ENCODE results near the gene THY1. TPM values are rescaled to one million over a fixed set of nuclear protein-coding genes. Genes with fewer than 3 reads are reported as not detected.

Gene THY1
- total RNA-seq, 1 donor from 2014 or later: 75.4 TPM

GRCh38 chr11:119432484-119433357, 9.7 kb upstream of the THY1 start:
- peaks cover 4% of the 10 kb centered on the region for H3K9me3 Mint-ChIP-seq
- DNase-seq (ENCODE audit: low read depth, low spot score): no peak
- H3K4me1 Mint-ChIP-seq: peaks cover 29% of the 10 kb centered on the region
- no peak for TF ChIP-seq CTCF (conservative IDR thresholded peaks at IDR 0.05)
- H3K27ac Mint-ChIP-seq (ENCODE audit: unreplicated experiment): no peak overlapping the region
- H3K36me3 Mint-ChIP-seq (ENCODE audit: low read depth): no peaks in the 10 kb centered on the region
- no peak overlapping the region for H3K4me3 Mint-ChIP-seq
- H3K27me3 Mint-ChIP-seq (ENCODE audit: low read depth): peaks cover 42% of the 10 kb centered on the region

GRCh38 chr11:119431523-119431922, 8.6 kb upstream of the THY1 start:
- H3K9me3 Mint-ChIP-seq: peaks cover 2% of the 10 kb centered on the region
- H3K4me3 Mint-ChIP-seq: no peak overlapping the region
- DNase-seq (ENCODE audit: low read depth, low spot score): no peak
- H3K36me3 Mint-ChIP-seq (ENCODE audit: low read depth): no peaks in the 10 kb centered on the region
- H3K4me1 Mint-ChIP-seq: peaks cover 29% of the 10 kb centered on the region
- peak overlapping the region; percentile 39 for H3K27ac Mint-ChIP-seq (ENCODE audit: unreplicated experiment)
- TF ChIP-seq CTCF (conservative IDR thresholded peaks at IDR 0.05): no peak
- H3K27me3 Mint-ChIP-seq (ENCODE audit: low read depth): peaks cover 42% of the 10 kb centered on the region

GRCh38 chr11:119427279-119427678, 4.3 kb upstream of the THY1 start:
- Mint-ChIP-seq H3K4me1 (peaks cover 23% of the 10 kb centered on the region), H3K27me3 (ENCODE audit: low read depth) (peaks cover 23% of the 10 kb centered on the region), H3K4me3 (no peak overlapping the region), H3K27ac (ENCODE audit: unreplicated experiment) (no peak overlapping the region), H3K9me3 (peaks cover 2% of the 10 kb centered on the region), H3K36me3 (ENCODE audit: low read depth) (no peaks in the 10 kb centered on the region)
- DNase-seq (ENCODE audit: low read depth, low spot score): no peak
- TF ChIP-seq CTCF (conservative IDR thresholded peaks at IDR 0.05): no peak

- Mint-ChIP-seq H3K4me3 (peak overlapping the region; percentile 31), H3K27ac (ENCODE audit: unreplicated experiment) (no peak overlapping the region), H3K36me3 (ENCODE audit: low read depth) (no peaks in the 10 kb centered on the region), H3K27me3 (ENCODE audit: low read depth) (peaks cover 23% of the 10 kb centered on the region), H3K9me3 (peaks cover 2% of the 10 kb centered on the region), H3K4me1 (peaks cover 24% of the 10 kb centered on the region)
- DNase-seq (ENCODE audit: low read depth, low spot score): no peak
- TF ChIP-seq CTCF (conservative IDR thresholded peaks at IDR 0.05): no peak
Observed at GRCh38 chr11:119426142-119426541, 3.2 kb upstream of the THY1 start.

GRCh38 chr11:119424775-119425174, 1.8 kb upstream of the THY1 start:
- H3K36me3 Mint-ChIP-seq (ENCODE audit: low read depth): peaks cover 3% of the 10 kb centered on the region
- H3K27ac Mint-ChIP-seq (ENCODE audit: unreplicated experiment): no peak overlapping the region
- H3K4me3 Mint-ChIP-seq: peak overlapping the region; percentile 94

More at GRCh38 chr11:119424775-119425174, 1.8 kb upstream of the THY1 start:
- peaks cover 32% of the 10 kb centered on the region for H3K4me1 Mint-ChIP-seq
- no peak for TF ChIP-seq CTCF (conservative IDR thresholded peaks at IDR 0.05)
- peaks cover 2% of the 10 kb centered on the region for H3K9me3 Mint-ChIP-seq
- DNase-seq (ENCODE audit: low read depth, low spot score): no peak
- H3K27me3 Mint-ChIP-seq (ENCODE audit: low read depth): peaks cover 14% of the 10 kb centered on the region
